Stomach smooth muscle (tissue), 2 donors: ENCODE results near the gene RPS6KA1.
"Not testable (repeated sequence)": the region's sequence is repeated elsewhere in the genome, so short reads cannot be mapped to it uniquely, and the experiment has no call there.

Experiments used
- H3K27ac ChIP-seq: one replicate; pipeline ENCODE4 v1.7.0; 2013; ENCODE audit warnings: mild to moderate bottlenecking, low read length, inconsistent platforms
- H3K27me3 ChIP-seq, 2 donors: one replicate each; pipeline ENCODE4 v1.7.0; 2013; ENCODE audit warnings: low read length in 2 of 2; ENCODE audit not compliant: insufficient read depth in 2 of 2, control insufficient read depth in 1 of 2
- H3K36me3 ChIP-seq, 2 donors: one replicate each; pipeline ENCODE4 v1.7.0; 2013; ENCODE audit warnings: low read length in 2 of 2; ENCODE audit not compliant: control insufficient read depth in 2 of 2, insufficient read depth in 2 of 2
- H3K4me1 ChIP-seq: one replicate; pipeline ENCODE4 v1.7.0; 2013; ENCODE audit warnings: low read length; ENCODE audit not compliant: control insufficient read depth, insufficient read depth
- H3K4me3 ChIP-seq, 2 donors: one replicate each; pipeline ENCODE4 v1.7.0; 2013; ENCODE audit warnings: low read length in 2 of 2
- H3K9ac ChIP-seq, 2 donors: one replicate each; pipeline ENCODE4 v1.7.0; 2013; ENCODE audit warnings: low read length in 2 of 2, mild to moderate bottlenecking in 1 of 2
- H3K9me3 ChIP-seq, 2 donors: one replicate each; pipeline ENCODE4 v1.7.0; 2013; ENCODE audit warnings: low read length in 2 of 2; ENCODE audit not compliant: control insufficient read depth in 2 of 2
- donor health status: healthy.
- donor health status: Pancreatic carcinoma.

The RPS6KA1 gene

DNA sequence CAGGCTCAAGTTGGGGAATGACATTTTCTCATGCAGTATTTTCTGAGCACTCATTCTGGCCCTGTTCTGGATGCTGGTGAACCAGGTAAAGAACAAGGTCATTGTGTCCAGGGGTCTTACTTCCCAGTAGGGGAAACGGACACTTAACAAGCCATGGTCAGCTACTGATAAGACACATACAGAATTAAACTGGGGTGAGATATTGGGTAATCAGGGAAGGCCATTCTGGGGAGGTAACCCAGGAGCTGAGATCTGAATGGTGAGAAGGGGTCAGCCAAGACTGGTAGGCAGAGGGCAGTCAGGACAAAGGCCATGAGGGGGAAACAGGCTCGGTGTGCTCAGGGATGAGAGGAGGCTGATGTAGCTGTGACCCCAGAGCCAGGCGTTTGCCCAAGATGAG is 45.8 kb downstream of the RPS6KA1 start:
- Histone ChIP-seq H3K9me3 (no peaks in the 10 kb centered on the region), H3K27me3 (no peaks in the 10 kb centered on the region), H3K4me3 (no peak overlapping the region), H3K9ac (no peak overlapping the region), H3K4me1 (no peaks in the 10 kb centered on the region), H3K36me3 (no peaks in the 10 kb centered on the region), H3K27ac (no peak overlapping the region)

GRCh38 chr1:26578167-26578566 is 48.6 kb downstream of the RPS6KA1 start:
- Histone ChIP-seq H3K27me3 (no peaks in the 10 kb centered on the region), H3K9me3 (no peaks in the 10 kb centered on the region), H3K9ac (no peak overlapping the region), H3K27ac (no peak overlapping the region), H3K4me3 (no peak overlapping the region), H3K4me1 (no peaks in the 10 kb centered on the region), H3K36me3 (no peaks in the 10 kb centered on the region)

GRCh38 chr1:26579681-26580111 is 50.1 kb downstream of the RPS6KA1 start:
- H3K9ac ChIP-seq: no peak overlapping the region
- no peaks in the 10 kb centered on the region for H3K9me3 ChIP-seq
- H3K4me1 ChIP-seq: no peaks in the 10 kb centered on the region
- no peaks in the 10 kb centered on the region for H3K36me3 ChIP-seq
- H3K27me3 ChIP-seq: no peaks in the 10 kb centered on the region
- H3K4me3 ChIP-seq: no peak overlapping the region
- no peak overlapping the region for H3K27ac ChIP-seq

GRCh38 chr1:26580116-26580515 is 50.6 kb downstream of the RPS6KA1 start:
- Histone ChIP-seq H3K9ac (no peak overlapping the region), H3K27me3 (no peaks in the 10 kb centered on the region), H3K9me3 (no peaks in the 10 kb centered on the region), H3K4me3 (no peak overlapping the region), H3K4me1 (no peaks in the 10 kb centered on the region), H3K27ac (no peak overlapping the region), H3K36me3 (no peaks in the 10 kb centered on the region)

- Histone ChIP-seq H3K27me3 (no peaks in the 10 kb centered on the region), H3K36me3 (no peaks in the 10 kb centered on the region), H3K27ac (no peak overlapping the region), H3K4me3 (no peak overlapping the region), H3K9me3 (no peaks in the 10 kb centered on the region), H3K9ac (no peak overlapping the region), H3K4me1 (no peaks in the 10 kb centered on the region)
These were observed 51.7 kb downstream of the RPS6KA1 start for GRCh38 chr1:26581287-26581651.

DNA sequence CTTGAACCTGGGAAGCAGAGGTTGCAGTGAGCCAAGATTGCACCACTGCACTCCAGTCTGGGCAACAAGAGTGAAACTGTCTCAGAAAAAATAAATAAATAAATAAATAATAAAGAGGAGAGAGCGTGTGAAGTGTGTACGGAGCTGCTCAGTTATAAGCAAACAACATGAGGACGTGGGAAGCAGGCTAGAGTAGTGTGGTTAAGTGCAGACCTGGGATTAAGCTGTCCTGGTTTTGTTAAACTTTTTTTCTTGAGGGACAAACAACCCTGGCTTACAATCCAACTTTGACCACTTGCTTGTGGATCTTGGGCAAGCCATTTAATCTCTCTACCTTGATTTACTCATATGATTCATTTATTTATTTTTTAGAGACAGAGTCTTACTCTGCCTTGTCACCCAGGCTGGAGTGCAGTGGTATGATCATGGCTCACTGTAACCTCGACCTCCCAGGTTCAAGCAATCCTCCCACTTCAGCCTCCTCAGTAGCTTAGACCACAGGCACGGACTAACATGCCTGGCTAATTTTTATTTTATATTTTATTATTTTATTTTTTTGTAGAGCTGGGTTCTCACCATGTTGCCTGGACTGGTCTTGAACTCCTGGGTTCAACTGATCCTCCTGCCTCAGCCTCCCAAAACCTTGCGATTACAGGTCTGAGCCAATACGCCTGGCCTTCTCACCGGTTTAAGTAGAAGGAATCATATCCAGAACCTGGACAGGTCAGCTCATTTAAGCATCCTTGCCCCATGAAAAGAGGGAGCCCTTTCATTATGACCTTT is 52.7 kb downstream of the RPS6KA1 start:
- H3K4me3 ChIP-seq: no peak overlapping the region
- no peaks in the 10 kb centered on the region for H3K27me3 ChIP-seq
- H3K9me3 ChIP-seq: no peaks in the 10 kb centered on the region
- H3K4me1 ChIP-seq: no peaks in the 10 kb centered on the region
- H3K27ac ChIP-seq: no peak overlapping the region
- no peak overlapping the region for H3K9ac ChIP-seq
- no peaks in the 10 kb centered on the region for H3K36me3 ChIP-seq

DNA sequence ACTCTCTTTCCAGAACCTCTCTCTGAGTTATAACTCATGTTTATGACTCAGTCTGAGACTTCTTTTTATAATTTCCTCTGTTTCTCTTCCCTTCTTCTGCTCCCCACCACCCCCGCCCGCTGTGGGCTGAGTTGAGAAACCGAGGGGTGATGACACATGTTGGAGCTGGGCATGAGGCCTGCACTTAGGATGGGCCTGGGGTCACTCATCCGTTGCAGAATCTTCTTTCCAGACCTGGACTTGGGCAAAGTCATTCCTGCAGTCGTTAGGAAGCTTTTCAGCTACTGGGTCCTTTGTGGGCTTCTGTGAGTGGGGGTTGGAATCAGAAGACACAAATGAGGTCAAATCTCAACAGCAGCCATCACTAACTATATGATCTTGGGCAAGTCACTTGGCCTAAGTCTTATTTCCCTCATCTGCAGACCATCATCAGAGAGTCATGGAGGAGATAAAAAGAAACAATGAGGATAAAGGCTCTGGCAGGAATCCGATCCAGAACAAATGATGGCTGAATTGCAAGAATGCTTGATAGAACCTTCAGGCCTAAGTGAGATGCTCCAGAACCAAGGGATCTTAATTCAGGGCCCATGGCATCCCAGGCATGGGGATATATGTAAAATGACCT is 53.4 kb downstream of the RPS6KA1 start:
- Histone ChIP-seq H3K36me3 (no peaks in the 10 kb centered on the region), H3K9ac (no peak overlapping the region), H3K4me3 (no peak overlapping the region), H3K4me1 (no peaks in the 10 kb centered on the region), H3K27ac (no peak overlapping the region), H3K27me3 (no peaks in the 10 kb centered on the region), H3K9me3 (no peaks in the 10 kb centered on the region)

- Histone ChIP-seq H3K27me3 (no peaks in the 10 kb centered on the region), H3K36me3 (no peaks in the 10 kb centered on the region), H3K9me3 (peaks cover 0 to 3% of the 10 kb centered on the region in 2 donors), H3K9ac (no peak overlapping the region), H3K27ac (no peak overlapping the region), H3K4me3 (no peak overlapping the region), H3K4me1 (no peaks in the 10 kb centered on the region)
These were observed 54.3 kb downstream of the RPS6KA1 start for GRCh38 chr1:26583646-26584485.

DNA sequence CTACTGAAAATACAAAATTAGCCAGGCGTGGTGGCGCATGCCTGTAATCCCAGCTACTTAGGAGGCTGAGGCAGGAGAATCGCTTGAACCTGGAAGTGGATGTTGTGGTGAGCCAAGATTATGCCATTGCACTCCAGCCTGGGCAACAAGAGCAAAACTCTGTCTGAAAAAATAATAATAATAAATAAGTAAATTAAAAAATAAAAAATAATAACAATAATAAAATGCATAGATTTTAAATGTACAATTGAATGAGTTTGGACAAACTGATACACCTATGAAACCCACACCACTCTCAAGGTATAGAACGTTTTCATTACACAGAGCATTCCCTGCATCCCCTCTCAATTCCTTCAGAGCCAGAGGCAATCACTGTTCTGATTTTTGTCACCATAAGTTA is 55.0 kb downstream of the RPS6KA1 start:
- H3K4me1 ChIP-seq, H3K4me3 ChIP-seq, H3K9ac ChIP-seq, H3K27ac ChIP-seq, H3K27me3 ChIP-seq, H3K36me3 ChIP-seq, H3K9me3 ChIP-seq: not testable (repeated sequence)

DNA sequence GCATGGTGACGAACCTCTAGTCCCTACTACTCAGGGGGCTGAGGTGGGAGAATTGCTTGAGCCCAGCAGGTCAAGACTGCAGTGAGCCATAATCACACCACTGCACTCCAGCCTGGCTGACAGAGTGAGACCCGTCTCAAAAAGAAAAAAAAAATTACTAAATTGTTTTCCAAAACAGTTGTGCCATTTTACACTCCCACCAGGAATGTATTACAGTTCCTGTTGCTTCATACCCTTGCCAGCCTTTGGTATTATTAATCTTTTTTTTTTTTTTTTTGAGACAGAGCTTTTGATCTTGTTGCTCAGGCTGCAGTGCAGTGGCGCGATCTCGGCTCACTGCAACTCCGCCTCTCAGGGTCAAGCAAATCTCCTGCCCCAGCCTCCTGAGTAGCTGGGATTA is 55.9 kb downstream of the RPS6KA1 start:
- no peak overlapping the region for H3K4me3 ChIP-seq
- H3K4me1 ChIP-seq: no peaks in the 10 kb centered on the region
- H3K27me3 ChIP-seq: no peaks in the 10 kb centered on the region
- no peak overlapping the region for H3K9ac ChIP-seq
- no peak overlapping the region for H3K27ac ChIP-seq
- no peaks in the 10 kb centered on the region for H3K36me3 ChIP-seq
- H3K9me3 ChIP-seq: peaks cover 0 to 3% of the 10 kb centered on the region in 2 donors
